Endothelial cell of umbilical vein (primary cell): ENCODE data around the gene ITPR1. TPM values are rescaled to one million over a fixed set of nuclear protein-coding genes. Genes with fewer than 3 reads are reported as not detected.

Experiments used
- BruUV-seq: library from RNA; stranded (reverse); fragments of 400-500 nt; replicated peaks from 2 replicates; lab custom pipeline; 2021; lab: Mats Ljungman, UMichigan
- CTCF ChIA-PET: fragments of 300-600, 350-600 bp; sonication (Branson Sonifier 250); formaldehyde crosslinking; loops from one replicate; lab custom pipeline; 2021; ENCODE audit warnings: antibody characterized with exemption, inconsistent platforms; lab: Charles Lee
- POLR2A ChIA-PET: fragments of 300-600, 350-600 bp; sonication (Branson Sonifier 250); formaldehyde crosslinking; loops from one replicate; lab custom pipeline; 2021; ENCODE audit warnings: antibody characterized with exemption, inconsistent platforms; lab: Charles Lee
- DNase-seq: peaks from one replicate; pipeline ENCODE4 v3.0.0-alpha.2; 2011; ENCODE audit warnings: low read depth, low spot score
- FAIRE-seq: peaks from 2 replicates; lab custom pipeline; 2011; peaks lifted over from hg19 to GRCh38; lab: Jason Lieb, UNC
- H2AFZ ChIP-seq: 2 replicates; pipeline ENCODE4 v1.6.0; 2012; ENCODE audit warnings: low read depth, low read length, control low read depth, inconsistent platforms
- H3K27ac ChIP-seq: 2 replicates; pipeline ENCODE4 v1.5.1; 2011; ENCODE audit warnings: low read depth, mild to moderate bottlenecking, control low read depth, low read length, moderate library complexity; ENCODE audit not compliant: insufficient read depth
- H3K27me3 ChIP-seq, 2 experiments: 2 replicates each; pipeline versions ENCODE4 v1.6.0 to v1.6.1; 2011; ENCODE audit warnings: low read length in 2 of 2, mixed read lengths in 1 of 2; ENCODE audit not compliant: control insufficient read depth in 2 of 2, insufficient read depth in 2 of 2
- H3K36me3 ChIP-seq, 2 experiments: 2 replicates in 1 of 2; 3 replicates in 1 of 2; pipeline ENCODE4 v1.5.1; 2011; ENCODE audit warnings: low read length in 2 of 2, mild to moderate bottlenecking in 1 of 2, moderate library complexity in 1 of 2; ENCODE audit not compliant: control insufficient read depth in 2 of 2, insufficient read depth in 2 of 2; ENCODE audit errors: extremely low read depth in 1 of 2
- H3K4me1 ChIP-seq: 3 replicates; pipeline ENCODE4 v1.5.1; 2011; ENCODE audit warnings: mild to moderate bottlenecking, low read length; ENCODE audit not compliant: control insufficient read depth, insufficient read depth; ENCODE audit errors: extremely low read depth
- H3K4me2 ChIP-seq: 2 replicates; pipeline ENCODE4 v1.6.1; 2011; ENCODE audit warnings: low read length, control low read depth, mixed read lengths; ENCODE audit not compliant: insufficient read depth
- H3K4me3 ChIP-seq, 3 experiments: fragments of 200-600 bp in 1 of 3; sonication (generic), shearing (Covaris generic) in 1 of 3; replicated peaks in 1 of 3; 2 replicates each; pipeline ENCODE4 v1.5.1; 2011 to 2016; ENCODE audit warnings: control low read depth in 3 of 3, low read length in 3 of 3, mild to moderate bottlenecking in 2 of 3, inconsistent platforms in 1 of 3, low read depth in 1 of 3, moderate library complexity in 1 of 3; ENCODE audit not compliant: insufficient read depth in 1 of 3
- H3K79me2 ChIP-seq: 2 replicates; pipeline ENCODE4 v1.6.0; 2012; ENCODE audit warnings: low read length, inconsistent platforms; ENCODE audit not compliant: control insufficient read depth, insufficient read depth
- H3K9ac ChIP-seq: replicated peaks from 2 replicates; pipeline ENCODE3; 2011; ENCODE audit warnings: low read length, control low read depth; ENCODE audit not compliant: insufficient read depth; ENCODE audit errors: extremely low read depth
- H3K9me1 ChIP-seq: replicated peaks from 3 replicates; pipeline ENCODE4 v1.6.0; 2011; ENCODE audit warnings: mild to moderate bottlenecking, low read length; ENCODE audit not compliant: control insufficient read depth, insufficient read depth; ENCODE audit errors: extremely low read depth
- H3K9me3 ChIP-seq: replicated peaks from 2 replicates; pipeline ENCODE4 v1.5.1; 2012; ENCODE audit warnings: low read length, inconsistent platforms; ENCODE audit not compliant: control insufficient read depth, insufficient read depth
- H4K20me1 ChIP-seq: replicated peaks from 2 replicates; pipeline ENCODE3; 2011; ENCODE audit warnings: mild to moderate bottlenecking, low read length; ENCODE audit not compliant: control insufficient read depth, insufficient read depth; ENCODE audit errors: extremely low read depth
- EZH2 ChIP-seq: IDR thresholded peaks from 2 replicates; pipeline ENCODE4 v1.6.1; 2012; ENCODE audit warnings: borderline replicate concordance, low read depth, mild to moderate bottlenecking, moderate library complexity, low read length, inconsistent platforms; ENCODE audit not compliant: severe bottlenecking
- JUN ChIP-seq: IDR thresholded peaks from 2 replicates; pipeline ENCODE4 v1.6.1; 2011; ENCODE audit warnings: borderline replicate concordance, low read depth; ENCODE audit not compliant: insufficient read length, insufficient read depth
- MYC ChIP-seq: IDR thresholded peaks from one replicate; pipeline ENCODE4 v1.6.1; 2011; ENCODE audit warnings: mild to moderate bottlenecking, low read depth, low read length
- POLR2A ChIP-seq: IDR thresholded peaks from 2 replicates; pipeline ENCODE4 v1.6.1; 2012; ENCODE audit warnings: low read depth, mild to moderate bottlenecking, control low read depth, low read length
- POLR2AphosphoS5 ChIP-seq: IDR thresholded peaks from 2 replicates; pipeline ENCODE4 v1.6.1; 2012; ENCODE audit warnings: low read depth, mild to moderate bottlenecking, control low read depth, low read length, moderate library complexity; ENCODE audit not compliant: insufficient read depth
- dilution Hi-C: fragments of 300-500 bp; cut with MboI; formaldehyde crosslinking; loops from one replicate; pipeline ENCODE4 v1.15.0; 2019; ENCODE audit warnings: low sequenced_read_pairs; ENCODE audit not compliant: extremely low pct_ligation_motif_present
- intact Hi-C: fragments of 100-400 bp; cut with micrococcal nuclease; formaldehyde crosslinking; loops from one replicate; pipeline ENCODE4 v1.10.0; 2022
- polyA plus RNA-seq, 4 experiments: library from polyadenylated mRNA; depleted of rRNA in 3 of 4; stranded (reverse) in 3 of 4; unstranded in 1 of 4; fragments of >200 nt; gene quantifications; 2 replicates each; pipeline versions ENCODE4 v1.2.1 to v1.2.3, GENCODE V29; 2011 to 2012; ENCODE audit warnings: missing spikeins in 1 of 4
- total RNA-seq: library from RNA; stranded (reverse); gene quantifications from 2 replicates; pipeline ENCODE4 v1.2.3, GENCODE V29; 2021
- TF ChIP-seq, protein P1 (sequence below), 2 donors: IDR thresholded peaks; 1 replicate in 1 of 2; 2 replicates in 1 of 2; pipeline ENCODE4 v1.5.1; 2011; ENCODE audit warnings: low read length in 2 of 2, mild to moderate bottlenecking in 2 of 2, moderate library complexity in 2 of 2, control low read depth in 1 of 2, inconsistent platforms in 1 of 2, low read depth in 1 of 2; ENCODE audit not compliant: insufficient read depth in 1 of 2; ENCODE audit errors: extremely low read depth in 1 of 2
- TF ChIP-seq, protein P2 (sequence below): IDR thresholded peaks from 2 replicates; pipeline ENCODE4 v1.6.1; 2011; ENCODE audit not compliant: insufficient read depth, insufficient read length

The ITPR1 gene
- total and polyA plus RNA-seq, 2 donors (not counting 3 experiments of a cell fraction or from before 2014, with no cell fraction given): 5.1 to 16.1 TPM

DNA sequence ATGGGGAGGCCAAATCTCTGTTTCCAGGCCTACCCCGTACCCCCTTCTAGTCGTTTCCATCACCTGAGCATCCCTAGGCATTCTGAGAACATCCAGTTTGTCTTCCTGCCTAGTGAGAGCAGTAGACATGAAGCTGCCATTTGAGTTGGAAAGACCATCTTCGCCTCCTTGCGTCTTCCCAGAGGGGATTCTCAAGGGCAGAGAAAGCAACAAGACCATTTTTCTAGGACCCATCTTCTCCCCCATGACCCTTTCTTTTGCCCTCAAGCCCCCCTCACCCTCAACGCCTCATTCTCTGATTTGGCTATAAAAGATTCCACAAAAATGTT is 337.4 kb downstream of the ITPR1 start:
- BruUV-seq: no TSS peak
- Histone ChIP-seq H3K27ac (peak overlapping the region; percentile 97), H3K9ac (peak overlapping the region; percentile 72), H3K4me2 (peak overlapping the region; percentile 50), H3K9me3 (no peaks in the 10 kb centered on the region), H3K4me1 (peaks cover 27% of the 10 kb centered on the region), H3K4me3 (no peak overlapping the region), H3K9me1 (no peaks in the 10 kb centered on the region), H3K79me2 (no peaks in the 10 kb centered on the region), H3K27me3 (no peaks in the 10 kb centered on the region), H2AFZ (peak overlapping the region; percentile 18), H4K20me1 (no peaks in the 10 kb centered on the region), H3K36me3 (no peaks in the 10 kb centered on the region)
- dilution Hi-C loops: no loop called here
- FAIRE-seq (peak; percentile 12), DNase-seq (no peak)
- ChIA-PET POLR2A (no interaction called here), CTCF (interaction anchor here (2.1 kb wide), 1 partner anchor 110 kb away, joined by 6 read pairs; no protein-coding TSS in a partner anchor)
- intact Hi-C loops: no loop called here
- TF ChIP-seq JUN: no peak
- TF ChIP-seq, protein P1, sequence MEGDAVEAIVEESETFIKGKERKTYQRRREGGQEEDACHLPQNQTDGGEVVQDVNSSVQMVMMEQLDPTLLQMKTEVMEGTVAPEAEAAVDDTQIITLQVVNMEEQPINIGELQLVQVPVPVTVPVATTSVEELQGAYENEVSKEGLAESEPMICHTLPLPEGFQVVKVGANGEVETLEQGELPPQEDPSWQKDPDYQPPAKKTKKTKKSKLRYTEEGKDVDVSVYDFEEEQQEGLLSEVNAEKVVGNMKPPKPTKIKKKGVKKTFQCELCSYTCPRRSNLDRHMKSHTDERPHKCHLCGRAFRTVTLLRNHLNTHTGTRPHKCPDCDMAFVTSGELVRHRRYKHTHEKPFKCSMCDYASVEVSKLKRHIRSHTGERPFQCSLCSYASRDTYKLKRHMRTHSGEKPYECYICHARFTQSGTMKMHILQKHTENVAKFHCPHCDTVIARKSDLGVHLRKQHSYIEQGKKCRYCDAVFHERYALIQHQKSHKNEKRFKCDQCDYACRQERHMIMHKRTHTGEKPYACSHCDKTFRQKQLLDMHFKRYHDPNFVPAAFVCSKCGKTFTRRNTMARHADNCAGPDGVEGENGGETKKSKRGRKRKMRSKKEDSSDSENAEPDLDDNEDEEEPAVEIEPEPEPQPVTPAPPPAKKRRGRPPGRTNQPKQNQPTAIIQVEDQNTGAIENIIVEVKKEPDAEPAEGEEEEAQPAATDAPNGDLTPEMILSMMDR (IDR thresholded peaks at IDR 0.05; ENCODE audit: extremely low read depth in 1 of 2, insufficient read depth in 1 of 2, low read depth in 1 of 2, low read length in 2 of 2): no peak
- TF ChIP-seq MYC: no peak

DNA sequence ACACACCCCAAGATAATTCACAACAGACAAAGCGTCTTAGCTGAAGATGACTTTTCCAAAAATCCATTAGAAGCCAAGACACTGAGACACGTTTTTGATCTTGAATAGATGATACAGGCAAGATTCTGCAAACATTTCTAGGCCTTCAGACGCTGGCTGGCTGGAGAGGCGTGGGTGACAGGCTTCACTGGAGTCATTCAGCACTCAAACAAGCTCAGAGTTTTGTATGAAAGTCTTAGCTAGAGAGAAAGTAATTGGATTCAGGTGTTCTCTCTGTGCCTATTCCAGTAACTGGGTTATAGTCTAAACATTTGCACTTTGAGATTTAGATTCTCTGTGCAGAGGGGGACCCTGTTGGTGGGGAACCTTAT is 338.4 kb downstream of the ITPR1 start:
- Histone ChIP-seq H3K27ac (peak overlapping the region; percentile 97), H3K9ac (peak overlapping the region; percentile 66)
- dilution Hi-C loops: no loop called here

More for the DNA sequence above, 338.4 kb downstream of the ITPR1 start:
- peaks cover 19% of the 10 kb centered on the region for H3K4me1 ChIP-seq
- H3K27me3 ChIP-seq: no peaks in the 10 kb centered on the region
- no peaks in the 10 kb centered on the region for H3K9me3 ChIP-seq
- intact Hi-C loops: loop anchor here (1.0 kb wide), 5 partner anchors 22 to 192 kb away; no protein-coding TSS in a partner anchor
- H3K4me2 ChIP-seq: peak overlapping the region; percentile 3
- BruUV-seq: TSS peak; percentile 89
- no peak for DNase-seq
- H3K9me1 ChIP-seq: no peaks in the 10 kb centered on the region
- no peak for FAIRE-seq
- TF ChIP-seq MYC: no peak
- TF ChIP-seq, protein P2, sequence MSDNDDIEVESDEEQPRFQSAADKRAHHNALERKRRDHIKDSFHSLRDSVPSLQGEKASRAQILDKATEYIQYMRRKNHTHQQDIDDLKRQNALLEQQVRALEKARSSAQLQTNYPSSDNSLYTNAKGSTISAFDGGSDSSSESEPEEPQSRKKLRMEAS: no peak
- peak; percentile 3 for TF ChIP-seq POLR2A
- no peak for TF ChIP-seq POLR2AphosphoS5
- no peak for TF ChIP-seq EZH2
- H3K36me3 ChIP-seq: no peaks in the 10 kb centered on the region
- H3K79me2 ChIP-seq: no peaks in the 10 kb centered on the region
- H3K4me3 ChIP-seq: no peak overlapping the region
- no peaks in the 10 kb centered on the region for H4K20me1 ChIP-seq
- CTCF ChIA-PET: interaction anchor here (1.1 to 2.3 kb wide), 4 partner anchors 46 to 148 kb away, joined by 3 to 6 read pairs (median 5); partner anchors contain the start of gene BHLHE40
- POLR2A ChIA-PET: no interaction called here
- peak overlapping the region; percentile 18 for H2AFZ ChIP-seq
